ENCODE data around the gene CLK4.

The CLK4 gene

DNA sequence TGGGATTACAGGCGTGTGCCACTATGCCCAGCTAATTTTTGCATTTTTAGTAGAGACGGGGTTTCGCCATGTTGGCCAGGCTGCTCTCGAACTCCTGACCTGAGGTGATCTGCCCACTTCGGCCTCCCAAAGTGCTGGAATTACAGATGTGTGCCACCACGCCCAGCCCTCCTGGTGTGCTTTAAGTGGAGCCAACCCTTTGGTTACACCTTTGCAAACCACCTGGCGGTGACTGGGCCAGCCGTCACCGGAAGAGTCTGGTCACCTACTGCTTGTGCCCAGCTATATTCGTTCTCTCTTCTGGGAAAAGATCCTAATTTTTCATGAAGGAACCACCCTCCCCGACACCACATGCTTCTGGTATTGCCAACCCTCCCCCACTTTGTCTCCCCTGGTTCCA is 72.5 kb downstream of the CLK4 start:
- no peak for DNase-seq (ENCODE audit: low read depth in 2 of 2)

DNA sequence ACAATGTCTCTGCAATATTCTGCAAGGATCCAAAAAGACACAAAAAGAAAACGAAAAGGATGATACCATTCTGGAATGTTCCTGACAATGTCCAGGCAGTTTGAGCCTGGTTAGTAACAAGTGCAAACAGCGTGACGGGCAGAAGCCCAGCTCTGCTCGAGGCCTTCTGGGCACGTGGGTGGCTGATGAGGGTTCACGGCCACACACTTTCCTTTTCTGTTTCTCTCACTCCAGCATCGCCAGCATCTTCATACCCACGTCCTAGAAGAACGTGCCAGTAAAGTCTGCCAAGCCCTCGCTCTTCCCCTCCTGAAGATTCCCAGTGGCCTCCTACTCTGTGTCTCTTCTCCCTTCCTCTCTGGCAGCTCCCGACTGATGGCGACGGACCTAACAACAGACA is 73.3 kb downstream of the CLK4 start:
- no peak for DNase-seq (ENCODE audit: low read depth in 2 of 2)

All from stimulated activated CD4-positive, alpha-beta T cell treated with anti-CD3 and anti-CD28 coated beads, Interleukin-12 subunit alpha, Interleukin-12 subunit beta, amount 100 ng/mL, for 24 hours (primary cell).